CD14-positive monocyte (primary cell): ENCODE measurements around the gene SLC24A3. TPM values are rescaled to one million over a fixed set of nuclear protein-coding genes. Genes with fewer than 3 reads are reported as not detected.

Experiments
- DNase-seq, 3 donors: peaks; one replicate each; pipeline ENCODE4 v3.0.0-alpha.2; 2011 to 2022
- H2AFZ ChIP-seq: 2 replicates; pipeline ENCODE4 v1.6.0; 2012; ENCODE audit warnings: mild to moderate bottlenecking, low read depth, low read length, inconsistent platforms; ENCODE audit not compliant: insufficient read depth, poor library complexity, severe bottlenecking
- H3K27ac ChIP-seq, 2 donors: 1 replicate in 1 of 2; 2 replicates in 1 of 2; pipeline ENCODE4 v1.5.1; 2012 to 2013; ENCODE audit warnings: low read length in 2 of 2, control low read depth in 1 of 2, inconsistent platforms in 1 of 2, low read depth in 1 of 2, mild to moderate bottlenecking in 1 of 2
- H3K27me3 ChIP-seq, 2 donors: one replicate each; pipeline versions ENCODE4 v1.6.0 to v1.6.1; 2011 to 2013; ENCODE audit warnings: low read length in 2 of 2; ENCODE audit not compliant: control insufficient read depth in 2 of 2, insufficient read depth in 2 of 2
- H3K36me3 ChIP-seq, 2 donors: replicated peaks in 1 of 2; 1 replicate in 1 of 2; 2 replicates in 1 of 2; pipeline versions ENCODE4 v1.5.1 to v1.6.1; 2012 to 2013; ENCODE audit warnings: low read length in 2 of 2, control low read depth in 1 of 2, inconsistent platforms in 1 of 2, mild to moderate bottlenecking in 1 of 2; ENCODE audit not compliant: insufficient read depth in 2 of 2, control insufficient read depth in 1 of 2
- H3K4me1 ChIP-seq, 2 donors: 1 replicate in 1 of 2; 2 replicates in 1 of 2; pipeline versions ENCODE4 v1.5.1 to v1.6.1; 2012 to 2013; ENCODE audit warnings: low read length in 2 of 2, control low read depth in 1 of 2, inconsistent platforms in 1 of 2, mild to moderate bottlenecking in 1 of 2, moderate library complexity in 1 of 2; ENCODE audit not compliant: insufficient read depth in 2 of 2, control insufficient read depth in 1 of 2
- H3K4me2 ChIP-seq: replicated peaks from 2 replicates; pipeline ENCODE3; 2012; ENCODE audit warnings: low read length, moderate library complexity, mild to moderate bottlenecking; ENCODE audit not compliant: poor library complexity, severe bottlenecking; ENCODE audit errors: extremely low read depth
- H3K4me3 ChIP-seq, 3 experiments: fragments of 200-600 bp in 1 of 3; sonication (generic) in 1 of 3; replicated peaks in 1 of 3; 1 replicate in 2 of 3; 2 replicates in 1 of 3; pipeline ENCODE4 v1.5.1; 2011 to 2013; ENCODE audit warnings: low read length in 3 of 3, mild to moderate bottlenecking in 3 of 3, control low read depth in 2 of 3, low read depth in 2 of 3, inconsistent platforms in 1 of 3, moderate library complexity in 1 of 3
- H3K79me2 ChIP-seq: 2 replicates; pipeline ENCODE4 v1.6.0; 2012; ENCODE audit warnings: mild to moderate bottlenecking, control low read depth, inconsistent platforms, low read length, moderate library complexity; ENCODE audit not compliant: insufficient read depth
- H3K9ac ChIP-seq: 2 replicates; pipeline ENCODE4 v1.6.0; 2017; ENCODE audit warnings: low read length, mild to moderate bottlenecking; ENCODE audit not compliant: insufficient read depth, poor library complexity, severe bottlenecking
- H3K9me3 ChIP-seq, 2 donors: replicated peaks in 1 of 2; 1 replicate in 1 of 2; 2 replicates in 1 of 2; pipeline versions ENCODE4 v1.5.1 to v1.6.1; 2012 to 2013; ENCODE audit warnings: low read length in 2 of 2, control low read depth in 1 of 2; ENCODE audit not compliant: control insufficient read depth in 1 of 2, insufficient read depth in 1 of 2
- H4K20me1 ChIP-seq: 2 replicates; pipeline ENCODE4 v1.6.0; 2012; ENCODE audit warnings: mild to moderate bottlenecking, low read length, control low read depth, moderate library complexity; ENCODE audit not compliant: insufficient read depth
- H3K27ac Mint-ChIP-seq, 7 donors: one replicate each; pipeline ENCODE4 v1.8.0; 2020; ENCODE audit warnings: mild to moderate bottlenecking in 7 of 7, mixed read lengths in 7 of 7, moderate library complexity in 6 of 7, inconsistent platforms in 2 of 7
- H3K27me3 Mint-ChIP-seq, 3 donors: one replicate each; pipeline ENCODE4 v1.8.0; 2021 to 2022; ENCODE audit warnings: low read depth in 3 of 3, mild to moderate bottlenecking in 3 of 3, mixed read lengths in 3 of 3, moderate library complexity in 3 of 3, inconsistent platforms in 1 of 3
- H3K36me3 Mint-ChIP-seq, 2 donors: one replicate each; pipeline ENCODE4 v1.8.0; 2020; ENCODE audit warnings: mixed read lengths in 2 of 2, inconsistent platforms in 1 of 2, mild to moderate bottlenecking in 1 of 2
- H3K4me1 Mint-ChIP-seq: one replicate; pipeline ENCODE4 v1.8.0; 2020; ENCODE audit warnings: mild to moderate bottlenecking, mixed read lengths
- H3K4me3 Mint-ChIP-seq, 2 donors: one replicate each; pipeline ENCODE4 v1.8.0; 2020; ENCODE audit warnings: mild to moderate bottlenecking in 2 of 2, mixed read lengths in 2 of 2, moderate library complexity in 1 of 2
- H3K9me3 Mint-ChIP-seq, 7 donors: one replicate each; pipeline ENCODE4 v1.8.0; 2020 to 2022; ENCODE audit warnings: mixed read lengths in 7 of 7, mild to moderate bottlenecking in 6 of 7, moderate library complexity in 6 of 7, inconsistent platforms in 2 of 7
- WGBS: methylation state at CpG from one replicate; pipeline ENCODE4 v1.1.5; 2013; ENCODE audit warnings: missing lambda C conversion rate; ENCODE audit not compliant: insufficient coverage; 5-methylcytosine and 5-hydroxymethylcytosine counted together
- intact Hi-C, 2 donors: fragments of 100-400 bp; cut with micrococcal nuclease; formaldehyde crosslinking; loops; one replicate each; pipeline versions ENCODE4 v1.15.0 to v1.15.1; 2023
- polyA plus RNA-seq, 3 donors: library from polyadenylated mRNA; depleted of rRNA in 1 of 3; unstranded in 2 of 3; stranded (reverse) in 1 of 3; fragments of 300-500 nt in 2 of 3; fragments of >200 nt in 1 of 3; fragmentation: Illumina TruSeq in 2 of 3; gene quantifications; 1 replicate in 2 of 3; 2 replicates in 1 of 3; pipeline ENCODE4 v1.2.3, GENCODE V29; 2012 to 2021
- TF ChIP-seq, protein P1 (sequence below): fragments of 200-600 bp; IDR thresholded peaks from one replicate; pipeline ENCODE4 v1.8.0; 2022; ENCODE audit warnings: antibody characterized with exemption, mild to moderate bottlenecking

SLC24A3 gene
- polyA plus RNA-seq, 3 donors = 0.04 to 0.08 TPM; not detected in 1

DNA sequence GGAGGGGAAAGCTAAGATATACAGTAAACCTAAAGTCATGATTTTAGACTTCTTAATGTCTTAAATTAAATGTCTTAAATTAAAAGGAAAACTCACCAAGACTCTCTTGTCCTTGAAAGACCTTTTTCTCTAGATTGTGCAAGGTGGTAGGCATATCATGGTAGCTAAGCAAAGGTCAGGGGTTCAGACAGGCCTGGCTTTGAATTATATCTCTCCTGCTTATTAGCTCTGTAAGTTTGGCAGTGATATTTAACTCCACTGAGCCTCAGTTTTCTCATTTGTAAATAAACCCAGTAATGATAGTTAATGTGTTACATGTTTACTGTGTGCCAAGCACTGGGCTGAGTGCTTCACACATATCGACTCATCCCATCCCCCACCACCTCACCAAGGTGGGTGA lies 203.3 kb downstream of the SLC24A3 start:
- no peak overlapping the region for H3K4me2 ChIP-seq
- H3K9me3 Mint-ChIP-seq = peaks cover 0 to 4% (median 1%) of the 10 kb centered on the region in 7 donors
- H3K27ac Mint-ChIP-seq = no peak overlapping the region
- no peaks in the 10 kb centered on the region for H3K4me1 ChIP-seq
- no peaks in the 10 kb centered on the region for H3K9me3 ChIP-seq
- peaks cover 0 to 2% (median 1%) of the 10 kb centered on the region in 3 donors for H3K27me3 Mint-ChIP-seq
- no peaks in the 10 kb centered on the region for H3K36me3 Mint-ChIP-seq
- H3K4me3 Mint-ChIP-seq = no peak overlapping the region
- DNase-seq = no peak
- no peaks in the 10 kb centered on the region for H3K79me2 ChIP-seq
- no peaks in the 10 kb centered on the region for H3K27me3 ChIP-seq
- H4K20me1 ChIP-seq = no peaks in the 10 kb centered on the region
- H3K36me3 ChIP-seq = no peaks in the 10 kb centered on the region
- TF ChIP-seq, protein P1, sequence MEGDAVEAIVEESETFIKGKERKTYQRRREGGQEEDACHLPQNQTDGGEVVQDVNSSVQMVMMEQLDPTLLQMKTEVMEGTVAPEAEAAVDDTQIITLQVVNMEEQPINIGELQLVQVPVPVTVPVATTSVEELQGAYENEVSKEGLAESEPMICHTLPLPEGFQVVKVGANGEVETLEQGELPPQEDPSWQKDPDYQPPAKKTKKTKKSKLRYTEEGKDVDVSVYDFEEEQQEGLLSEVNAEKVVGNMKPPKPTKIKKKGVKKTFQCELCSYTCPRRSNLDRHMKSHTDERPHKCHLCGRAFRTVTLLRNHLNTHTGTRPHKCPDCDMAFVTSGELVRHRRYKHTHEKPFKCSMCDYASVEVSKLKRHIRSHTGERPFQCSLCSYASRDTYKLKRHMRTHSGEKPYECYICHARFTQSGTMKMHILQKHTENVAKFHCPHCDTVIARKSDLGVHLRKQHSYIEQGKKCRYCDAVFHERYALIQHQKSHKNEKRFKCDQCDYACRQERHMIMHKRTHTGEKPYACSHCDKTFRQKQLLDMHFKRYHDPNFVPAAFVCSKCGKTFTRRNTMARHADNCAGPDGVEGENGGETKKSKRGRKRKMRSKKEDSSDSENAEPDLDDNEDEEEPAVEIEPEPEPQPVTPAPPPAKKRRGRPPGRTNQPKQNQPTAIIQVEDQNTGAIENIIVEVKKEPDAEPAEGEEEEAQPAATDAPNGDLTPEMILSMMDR = no peak
- no peak overlapping the region for H3K9ac ChIP-seq
- no CpG with 5 or more reads among the region's 1 CpG for WGBS
- no peaks in the 10 kb centered on the region for H3K4me1 Mint-ChIP-seq
- intact Hi-C loops = no loop called here
- H2AFZ ChIP-seq = no peak overlapping the region
- H3K27ac ChIP-seq = no peak overlapping the region
- H3K4me3 ChIP-seq = no peak overlapping the region

DNA sequence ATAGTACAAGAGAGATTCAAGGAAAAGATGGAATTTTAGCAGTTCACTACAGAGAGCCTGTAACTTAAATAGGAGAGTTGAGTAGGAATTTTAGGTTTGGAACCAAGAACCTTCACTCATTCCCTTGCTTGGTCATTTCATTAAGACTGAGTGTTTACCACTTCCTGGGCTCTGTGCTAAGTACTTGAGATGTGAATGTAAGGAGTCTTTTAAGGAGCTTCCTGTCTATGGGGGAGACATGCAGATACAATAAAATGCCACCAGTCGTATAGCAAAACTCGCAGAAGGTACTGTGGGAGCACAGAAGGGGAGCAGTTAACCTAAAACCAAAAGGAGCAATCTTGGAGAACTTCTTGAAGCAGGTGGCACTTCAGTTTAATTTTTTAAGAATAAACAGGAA lies 204.2 kb downstream of the SLC24A3 start:
- Mint-ChIP-seq H3K36me3 (no peaks in the 10 kb centered on the region), H3K4me1 (no peaks in the 10 kb centered on the region), H3K9me3 (peaks cover 0 to 6% (median 4%) of the 10 kb centered on the region in 7 donors), H3K27me3 (peaks cover 0 to 2% (median 1%) of the 10 kb centered on the region in 3 donors), H3K27ac (peak overlapping the region in 1 of 7 donors; percentile 4), H3K4me3 (no peak overlapping the region)
- Histone ChIP-seq H3K9me3 (peaks cover 0 to under 1% of the 10 kb centered on the region in 2 donors), H4K20me1 (no peaks in the 10 kb centered on the region), H3K4me3 (no peak overlapping the region), H3K9ac (no peak overlapping the region), H3K4me1 (no peaks in the 10 kb centered on the region), H3K79me2 (no peaks in the 10 kb centered on the region), H3K36me3 (no peaks in the 10 kb centered on the region), H3K27me3 (no peaks in the 10 kb centered on the region), H3K27ac (no peak overlapping the region), H3K4me2 (no peak overlapping the region), H2AFZ (no peak overlapping the region)
- TF ChIP-seq, protein P1 = no peak
- 91% methylated on average over 2 of the region's 2 CpGs for WGBS
- no peak for DNase-seq
- intact Hi-C loops = no loop called here
